ENCODE measurements around the gene FDXR.

The FDXR gene

GRCh38 chr17:74873874-74874614 lies 1.2 kb upstream of the FDXR start:
- peak overlapping the region; percentile 56; the same call in 1 of the 2 replicates for H3K27ac ChIP-seq (ENCODE audit: low read length)
- no peaks in the 10 kb centered on the region for H3K36me3 ChIP-seq (replicated peaks; ENCODE audit: insufficient read depth, low read length)
- peak overlapping the region; percentile 87 for H3K4me3 ChIP-seq (ENCODE audit: low read length)
- peak overlapping the region; percentile 51 for H2AFZ ChIP-seq (ENCODE audit: low read length)
- H3F3A ChIP-seq (ENCODE audit: insufficient read depth, low read length), result 0 out of 2 replicates have a peak, but pooled peaks cover 4% of the 10 kb centered on the region
- peak overlapping the region; percentile 86 for H3K9ac ChIP-seq (ENCODE audit: low read length)
- H3K79me2 ChIP-seq (ENCODE audit: low read length), result no peaks in the 10 kb centered on the region
- H3K27me3 ChIP-seq (replicated peaks; ENCODE audit: insufficient read depth, low read length), result peaks cover 22% of the 10 kb centered on the region
- peaks cover 24% of the 10 kb centered on the region; the same call in 1 of the 2 replicates for H3K4me1 ChIP-seq (ENCODE audit: low read length)
- H3K9me2 ChIP-seq (replicated peaks; ENCODE audit: insufficient read depth, low read length), result no peaks in the 10 kb centered on the region
- H3K4me2 ChIP-seq (ENCODE audit: low read depth, low read length), result peak overlapping the region; percentile 84
- no peak for TF ChIP-seq CTCF (IDR thresholded peaks at IDR 0.05; ENCODE audit: low read length)
- TF ChIP-seq EZH2 (optimal IDR thresholded peaks at IDR 0.05; ENCODE audit: low read depth, low read length), result no peak
- TF ChIP-seq EZH2phosphoT487 (IDR thresholded peaks at IDR 0.05; ENCODE audit: low read length), result no peak
- DNase-seq, result no peak
- H4K20me1 ChIP-seq (ENCODE audit: insufficient read depth, low read length), result no peaks in the 10 kb centered on the region
- no peaks in the 10 kb centered on the region for H3K9me3 ChIP-seq (replicated peaks; ENCODE audit: insufficient read depth, low read length)

DNA sequence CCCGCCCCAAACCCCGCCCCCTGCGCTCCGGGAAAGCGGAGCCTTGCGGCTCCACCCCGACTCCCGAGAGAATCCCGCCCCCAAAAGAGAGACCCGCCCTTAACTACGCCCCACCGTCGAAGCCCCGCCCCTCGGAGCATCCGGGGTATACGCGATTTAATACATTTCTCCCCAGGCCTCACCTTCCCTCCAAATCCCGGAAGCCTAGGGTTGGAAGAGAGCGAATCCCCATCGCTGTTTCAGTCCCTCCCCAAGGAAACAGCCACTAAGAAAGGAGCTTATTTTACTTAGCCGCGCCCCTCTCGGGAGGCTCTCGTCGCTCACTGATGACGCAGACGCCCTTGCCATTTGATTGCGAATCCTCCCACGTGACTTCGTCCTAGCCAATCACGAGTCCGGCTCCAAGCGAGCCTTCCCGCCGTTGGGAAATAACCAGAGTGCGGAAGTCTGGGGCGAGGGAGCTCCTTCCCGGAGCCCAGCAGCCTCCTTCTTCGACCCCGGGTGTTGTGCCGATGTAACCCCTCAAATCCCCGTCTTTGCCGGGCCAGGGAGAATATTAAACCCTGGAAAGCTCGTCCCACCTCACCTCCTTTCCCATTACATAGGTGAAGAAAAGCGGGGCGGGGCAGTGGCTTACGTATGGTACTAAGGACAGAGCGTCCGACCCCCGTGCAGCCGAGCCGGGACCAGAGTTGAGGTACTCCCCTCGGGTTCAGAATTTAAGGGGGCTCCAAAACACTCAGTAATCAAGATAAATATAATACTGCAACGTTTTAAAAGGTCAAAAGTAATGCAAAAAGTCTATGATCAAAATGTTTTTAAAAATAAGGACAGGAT lies 461 bp upstream of the FDXR start:
- Histone ChIP-seq H3K9me3 (replicated peaks; ENCODE audit: insufficient read depth, low read length) (no peaks in the 10 kb centered on the region), H2AFZ (ENCODE audit: low read length) (peak overlapping the region; percentile 51), H4K20me1 (ENCODE audit: insufficient read depth, low read length) (no peaks in the 10 kb centered on the region), H3K27ac (ENCODE audit: low read length) (peak overlapping the region; percentile 56; the same call in 1 of the 2 replicates), H3K4me1 (ENCODE audit: low read length) (peaks cover 24% of the 10 kb centered on the region; the same call in 1 of the 2 replicates), H3K9ac (ENCODE audit: low read length) (peak overlapping the region; percentile 86), H3K4me2 (ENCODE audit: low read depth, low read length) (peak overlapping the region; percentile 84), H3K27me3 (replicated peaks; ENCODE audit: insufficient read depth, low read length) (peaks cover 14% of the 10 kb centered on the region), H3K36me3 (replicated peaks; ENCODE audit: insufficient read depth, low read length) (no peaks in the 10 kb centered on the region), H3K9me2 (replicated peaks; ENCODE audit: insufficient read depth, low read length) (no peaks in the 10 kb centered on the region), H3F3A (ENCODE audit: insufficient read depth, low read length) (0 out of 2 replicates have a peak, but pooled peaks cover 4% of the 10 kb centered on the region), H3K79me2 (ENCODE audit: low read length) (no peaks in the 10 kb centered on the region), H3K4me3 (ENCODE audit: low read length) (peak overlapping the region; percentile 87)
- TF ChIP-seq EZH2 (optimal IDR thresholded peaks at IDR 0.05; ENCODE audit: low read depth, low read length), result no peak
- no peak for TF ChIP-seq EZH2phosphoT487 (IDR thresholded peaks at IDR 0.05; ENCODE audit: low read length)
- no peak for TF ChIP-seq CTCF (IDR thresholded peaks at IDR 0.05; ENCODE audit: low read length)
- DNase-seq, result peak; percentile 100

GRCh38 chr17:74871356-74872076 lies 1.3 kb downstream of the FDXR start:
- Histone ChIP-seq H3K9me3 (replicated peaks; ENCODE audit: insufficient read depth, low read length) (no peaks in the 10 kb centered on the region), H4K20me1 (ENCODE audit: insufficient read depth, low read length) (no peaks in the 10 kb centered on the region), H3K4me2 (ENCODE audit: low read depth, low read length) (peak overlapping the region; percentile 98; the same call in 1 of the 2 replicates), H3K4me3 (ENCODE audit: low read length) (no peak overlapping the region), H3F3A (ENCODE audit: insufficient read depth, low read length) (0 out of 2 replicates have a peak, but pooled peaks cover 4% of the 10 kb centered on the region), H3K9me2 (replicated peaks; ENCODE audit: insufficient read depth, low read length) (no peaks in the 10 kb centered on the region), H2AFZ (ENCODE audit: low read length) (no peak overlapping the region), H3K4me1 (ENCODE audit: low read length) (peaks cover 24% of the 10 kb centered on the region; the same call in 1 of the 2 replicates), H3K27ac (ENCODE audit: low read length) (no peak overlapping the region), H3K79me2 (ENCODE audit: low read length) (no peaks in the 10 kb centered on the region), H3K9ac (ENCODE audit: low read length) (no peak overlapping the region), H3K36me3 (replicated peaks; ENCODE audit: insufficient read depth, low read length) (no peaks in the 10 kb centered on the region), H3K27me3 (replicated peaks; ENCODE audit: insufficient read depth, low read length) (no peaks in the 10 kb centered on the region)
- TF ChIP-seq CTCF (IDR thresholded peaks at IDR 0.05; ENCODE audit: low read length), result no peak
- TF ChIP-seq EZH2phosphoT487 (IDR thresholded peaks at IDR 0.05; ENCODE audit: low read length), result no peak
- no peak for TF ChIP-seq EZH2 (optimal IDR thresholded peaks at IDR 0.05; ENCODE audit: low read depth, low read length)
- DNase-seq, result no peak

All from MM.1S (cell line).